Activated CD4-positive, alpha-beta T cell treated with anti-CD3 and anti-CD28 coated beads for 48 hours (primary cell): ENCODE results near the gene LPIN3.
A peak's percentile ranks its signal among the peaks of the same experiment; 100 is the strongest.
"Not testable (repeated sequence)": the region's sequence is repeated elsewhere in the genome, so short reads cannot be mapped to it uniquely, and the experiment has no call there.

Experiments used
- DNase-seq: peaks from one replicate; pipeline ENCODE4 v3.0.0-alpha.2; 2020

Gene LPIN3

GRCh38 chr20:41340327-41341055 lies at the start of gene LPIN3:
LPIN3 (plus strand) TSS chr20:41340821; CDS start chr20:41345804, 4,983 bp downstream.
- DNase-seq = peak; percentile 77

- DNase-seq = no peak
These were observed 47.2 kb upstream of the LPIN3 start for GRCh38 chr20:41293269-41294037.

GRCh38 chr20:41299899-41300298 lies 40.7 kb upstream of the LPIN3 start:
- no peak for DNase-seq

- DNase-seq = no peak
These were observed 40.2 kb upstream of the LPIN3 start for GRCh38 chr20:41300383-41300782.

GRCh38 chr20:41300886-41301285 lies 39.7 kb upstream of the LPIN3 start:
- no peak for DNase-seq

- DNase-seq = no peak
These were observed 36.6 kb upstream of the LPIN3 start for GRCh38 chr20:41304002-41304401.

- no peak for DNase-seq
These were observed 36.1 kb upstream of the LPIN3 start for GRCh38 chr20:41304424-41305079.

- no peak for DNase-seq
These were observed 34.4 kb upstream of the LPIN3 start for GRCh38 chr20:41306061-41306727.

- DNase-seq = no peak
These were observed 33.6 kb upstream of the LPIN3 start for GRCh38 chr20:41307021-41307420.

- no peak for DNase-seq
These were observed 32.3 kb upstream of the LPIN3 start for GRCh38 chr20:41308290-41308711.

GRCh38 chr20:41308726-41309413 lies 31.8 kb upstream of the LPIN3 start:
- DNase-seq = no peak

- DNase-seq = no peak
These were observed 30.8 kb upstream of the LPIN3 start for GRCh38 chr20:41309817-41310216.

- DNase-seq = not testable (repeated sequence)
These were observed 28.6 kb upstream of the LPIN3 start for GRCh38 chr20:41312009-41312408.

- DNase-seq = no peak
These were observed 26.2 kb upstream of the LPIN3 start for GRCh38 chr20:41314386-41314785.

GRCh38 chr20:41316051-41316450 lies 24.6 kb upstream of the LPIN3 start:
- DNase-seq = no peak

- peak; percentile 85 for DNase-seq
These were observed 23.7 kb upstream of the LPIN3 start for GRCh38 chr20:41316602-41317545.

- DNase-seq = peak; percentile 97
These were observed 22.9 kb upstream of the LPIN3 start, which contains the start of gene ZHX3 for GRCh38 chr20:41317546-41318270. ZHX3 (minus strand) TSS chr20:41317731; CDS start chr20:41204916, 112,815 bp downstream.

- DNase-seq = no peak
These were observed 22.4 kb upstream of the LPIN3 start for GRCh38 chr20:41318271-41318649.

GRCh38 chr20:41320441-41320840 lies 20.2 kb upstream of the LPIN3 start:
- DNase-seq = no peak

- DNase-seq = no peak
These were observed 19.6 kb upstream of the LPIN3 start for GRCh38 chr20:41320976-41321375.

- no peak for DNase-seq
These were observed 13.4 kb upstream of the LPIN3 start for GRCh38 chr20:41327178-41327577.
